H9 (cell line): Measurements from ENCODE around the gene ST3GAL6. TPM values are rescaled to one million over a fixed set of nuclear protein-coding genes. Genes with fewer than 3 reads are reported as not detected.

ENCODE experiments used
- DNase-seq: peaks from one replicate; pipeline ENCODE4 v3.0.0-alpha.2; 2017
- H2AFZ ChIP-seq: one replicate; pipeline ENCODE4 v1.6.1; 2013; ENCODE audit warnings: mild to moderate bottlenecking, low read length, control low read depth, moderate library complexity
- H2AK5ac ChIP-seq: 2 replicates; pipeline ENCODE4 v1.6.1; 2013; ENCODE audit warnings: low read length, control low read depth, mixed read lengths; ENCODE audit not compliant: insufficient read length
- H2BK120ac ChIP-seq: one replicate; pipeline ENCODE4 v1.6.1; 2013; ENCODE audit warnings: low read depth, mild to moderate bottlenecking, low read length, control low read depth, inconsistent platforms; ENCODE audit not compliant: poor library complexity, severe bottlenecking
- H2BK12ac ChIP-seq: 2 replicates; pipeline ENCODE4 v1.6.1; 2013; ENCODE audit warnings: low read length, control low read depth, mixed read lengths, low read depth; ENCODE audit not compliant: insufficient read length
- H2BK15ac ChIP-seq: 2 replicates; pipeline ENCODE4 v1.6.1; 2013; ENCODE audit warnings: low read depth, low read length, control low read depth
- H2BK20ac ChIP-seq: one replicate; pipeline ENCODE4 v1.6.1; 2013; ENCODE audit warnings: low read depth, mild to moderate bottlenecking, low read length, control low read depth, inconsistent platforms; ENCODE audit not compliant: poor library complexity, severe bottlenecking
- H2BK5ac ChIP-seq: 2 replicates; pipeline ENCODE4 v1.6.1; 2013; ENCODE audit warnings: low read length, control low read depth, mixed read lengths; ENCODE audit not compliant: insufficient read length
- H3K14ac ChIP-seq: 2 replicates; pipeline ENCODE4 v1.6.1; 2013; ENCODE audit warnings: low read length, control low read depth; ENCODE audit not compliant: insufficient read depth
- H3K18ac ChIP-seq: 2 replicates; pipeline ENCODE4 v1.6.1; 2013; ENCODE audit warnings: low read depth, mild to moderate bottlenecking, mixed read lengths, low read length, control low read depth; ENCODE audit not compliant: insufficient read length
- H3K23ac ChIP-seq: 2 replicates; pipeline ENCODE4 v1.6.1; 2013; ENCODE audit warnings: low read length, control low read depth, mixed read lengths, low read depth; ENCODE audit not compliant: insufficient read length
- H3K23me2 ChIP-seq: 2 replicates; pipeline ENCODE4 v1.6.1; 2013; ENCODE audit warnings: low read depth, mild to moderate bottlenecking, mixed read lengths, low read length, control low read depth; ENCODE audit not compliant: insufficient read length, poor library complexity, severe bottlenecking
- H3K27ac ChIP-seq: 2 replicates; pipeline ENCODE4 v1.5.1; 2013; ENCODE audit warnings: low read length, control low read depth, mixed read lengths, low read depth; ENCODE audit not compliant: insufficient read length
- H3K27me3 ChIP-seq: 2 replicates; pipeline ENCODE4 v1.6.1; 2013; ENCODE audit warnings: low read length, control low read depth, inconsistent platforms; ENCODE audit not compliant: insufficient read depth
- H3K4ac ChIP-seq: 2 replicates; pipeline ENCODE4 v1.6.1; 2013; ENCODE audit warnings: low read depth, mild to moderate bottlenecking, control low read depth, inconsistent platforms, low read length, moderate library complexity
- H3K4me1 ChIP-seq: 2 replicates; pipeline ENCODE4 v1.6.1; 2013; ENCODE audit warnings: low read length, control low read depth, inconsistent platforms; ENCODE audit not compliant: insufficient read depth
- H3K4me2 ChIP-seq: 2 replicates; pipeline ENCODE4 v1.6.1; 2013; ENCODE audit warnings: low read length, control low read depth, mixed read lengths; ENCODE audit not compliant: insufficient read length, insufficient read depth
- H3K56ac ChIP-seq: 2 replicates; pipeline ENCODE4 v1.6.1; 2013; ENCODE audit warnings: low read depth, mild to moderate bottlenecking, mixed read lengths, low read length, control low read depth; ENCODE audit not compliant: insufficient read length
- H3K79me1 ChIP-seq: 2 replicates; pipeline ENCODE4 v1.6.1; 2013; ENCODE audit warnings: low read depth, mild to moderate bottlenecking, moderate library complexity, low read length, control low read depth, inconsistent platforms; ENCODE audit not compliant: insufficient read depth, poor library complexity, severe bottlenecking
- H3K79me2 ChIP-seq: 2 replicates; pipeline ENCODE4 v1.6.1; 2013; ENCODE audit warnings: low read length, control low read depth, inconsistent platforms; ENCODE audit not compliant: insufficient read depth
- H3K9ac ChIP-seq: 2 replicates; pipeline ENCODE4 v1.6.1; 2013; ENCODE audit warnings: low read length, control low read depth, mixed read lengths; ENCODE audit not compliant: insufficient read length; ENCODE audit errors: extremely low read depth
- H3K9me3 ChIP-seq: one replicate; pipeline ENCODE4 v1.6.1; 2013; ENCODE audit warnings: low read depth, low read length, inconsistent platforms; ENCODE audit not compliant: control insufficient read depth
- H3T11ph ChIP-seq: one replicate; pipeline ENCODE4 v1.6.1; 2013; ENCODE audit warnings: mild to moderate bottlenecking, low read length, control low read depth, inconsistent platforms
- H4K20me1 ChIP-seq: one replicate; pipeline ENCODE4 v1.6.1; 2013; ENCODE audit not compliant: control insufficient read depth, insufficient read length, insufficient read depth
- H4K5ac ChIP-seq: 2 replicates; pipeline ENCODE4 v1.6.1; 2013; ENCODE audit warnings: low read depth, mild to moderate bottlenecking, mixed read lengths, low read length, control low read depth; ENCODE audit not compliant: insufficient read length
- H4K8ac ChIP-seq: replicated peaks from 2 replicates; pipeline ENCODE4 v1.6.1; 2013; ENCODE audit warnings: low read length, control low read depth, mixed read lengths, low read depth; ENCODE audit not compliant: insufficient read length
- H4K91ac ChIP-seq: 2 replicates; pipeline ENCODE4 v1.6.1; 2013; ENCODE audit warnings: low read depth, mild to moderate bottlenecking, moderate library complexity, mixed read lengths, low read length, control low read depth; ENCODE audit not compliant: insufficient read length
- H3K27ac Mint-ChIP-seq, 3 experiments: 2 replicates in 2 of 3; 3 replicates in 1 of 3; pipeline ENCODE4 v1.8.0; 2020 to 2021; ENCODE audit warnings: mixed read lengths in 3 of 3, mild to moderate bottlenecking in 1 of 3, moderate library complexity in 1 of 3
- H3K27me3 Mint-ChIP-seq: 2 replicates; pipeline ENCODE4 v1.8.0; 2021; ENCODE audit warnings: low read depth, mild to moderate bottlenecking, moderate library complexity, mixed read lengths
- H3K36me3 Mint-ChIP-seq, 3 experiments: 2 replicates in 2 of 3; 3 replicates in 1 of 3; pipeline ENCODE4 v1.8.0; 2020 to 2021; ENCODE audit warnings: low read depth in 3 of 3, mixed read lengths in 3 of 3; ENCODE audit not compliant: insufficient read depth in 1 of 3
- H3K4me1 Mint-ChIP-seq, 2 experiments: 2 replicates each; pipeline ENCODE4 v1.8.0; 2020; ENCODE audit warnings: mixed read lengths in 2 of 2
- H3K4me3 Mint-ChIP-seq, 2 experiments: 2 replicates in 1 of 2; 3 replicates in 1 of 2; pipeline ENCODE4 v1.8.0; 2020 to 2021; ENCODE audit warnings: mild to moderate bottlenecking in 2 of 2, mixed read lengths in 2 of 2, moderate library complexity in 1 of 2
- H3K9me3 Mint-ChIP-seq, 2 experiments: 2 replicates in 1 of 2; 3 replicates in 1 of 2; pipeline ENCODE4 v1.8.0; 2020; ENCODE audit warnings: mild to moderate bottlenecking in 2 of 2, mixed read lengths in 2 of 2, moderate library complexity in 1 of 2
- CTCF ChIP-seq: fragments of 200-600 bp; sonication (generic); conservative IDR thresholded peaks from 3 replicates; pipeline ENCODE4 v1.8.0; 2021; ENCODE audit warnings: antibody characterized with exemption, mild to moderate bottlenecking
- WGBS: extraction: QIAGEN DNeasy Blood & Tissue Kit; methylation state at CpG from one replicate; pipeline ENCODE4 v1.1.7; 2013; ENCODE audit warnings: missing lambda C conversion rate, low lambda C conversion rate, mixed read lengths; ENCODE audit not compliant: insufficient read length; ENCODE audit errors: extremely low coverage; 5-methylcytosine and 5-hydroxymethylcytosine counted together
- total RNA-seq: library from RNA; stranded (reverse); gene quantifications from 2 replicates; pipeline ENCODE4 v1.2.1, GENCODE V29; 2021

Gene ST3GAL6
- total RNA-seq, 1 experiment from 2014 or later: 6.4 TPM

- Mint-ChIP-seq H3K36me3 (peaks cover 7 to 19% (median 14%) of the 10 kb centered on the region in 3 experiments; a peak in 5 of 7 replicates), H3K4me3 (no peak overlapping the region), H3K27me3 (no peaks in the 10 kb centered on the region), H3K9me3 (0 out of 5 replicates have a peak, but pooled peaks cover 0 to under 1% of the 10 kb centered on the region in 2 experiments), H3K4me1 (no peaks in the 10 kb centered on the region), H3K27ac (0 out of 7 replicates have a peak overlapping the region, but pooled peaks of 2 of the 3 experiments have one; percentile 2 to 44)
- no peak overlapping the region for H3K23ac ChIP-seq
- H4K5ac ChIP-seq: no peak overlapping the region
- H3K4me2 ChIP-seq: no peak overlapping the region
- H3K27ac ChIP-seq: no peak overlapping the region
- H3K23me2 ChIP-seq: no peaks in the 10 kb centered on the region
- no peaks in the 10 kb centered on the region for H3K27me3 ChIP-seq
- no peak for TF ChIP-seq CTCF
- H3K4me1 ChIP-seq: no peaks in the 10 kb centered on the region; the same call in 1 of the 2 replicates
- DNase-seq: no peak
- H3K18ac ChIP-seq: no peak overlapping the region
- no peaks in the 10 kb centered on the region for H3K9me3 ChIP-seq
- no peak overlapping the region for H3K4ac ChIP-seq
- no peak overlapping the region for H2BK12ac ChIP-seq
- H4K91ac ChIP-seq: no peak overlapping the region
- H2BK20ac ChIP-seq: no peak overlapping the region
- no peak overlapping the region for H3K9ac ChIP-seq
- no peaks in the 10 kb centered on the region for H3K79me1 ChIP-seq
- H2BK5ac ChIP-seq: no peak overlapping the region
- no peaks in the 10 kb centered on the region for H3K79me2 ChIP-seq
- no peak overlapping the region for H2BK120ac ChIP-seq
- no peak overlapping the region for H2AK5ac ChIP-seq
- no CpG with 5 or more reads among the region's 6 CpGs for WGBS
- H3T11ph ChIP-seq: no peak overlapping the region
- no peak overlapping the region for H4K8ac ChIP-seq
- no peaks in the 10 kb centered on the region for H4K20me1 ChIP-seq
- H3K56ac ChIP-seq: no peak overlapping the region
- no peak overlapping the region for H2AFZ ChIP-seq
- H2BK15ac ChIP-seq: no peak overlapping the region
- H3K14ac ChIP-seq: no peak overlapping the region
These were observed 61.1 kb downstream of the ST3GAL6 start for GRCh38 chr3:98824256-98824655.
